MM.1S (cell line): ENCODE results near the gene RBP5.

Experiments used
- EZH2 ChIP-seq: fragments of 300-600 bp; sonication (generic); optimal IDR thresholded peaks from 2 replicates; pipeline ENCODE3; 2017; ENCODE audit warnings: low read depth, mild to moderate bottlenecking, antibody characterized with exemption, low read length, mixed read lengths
- EZH2phosphoT487 ChIP-seq: fragments of 300-600 bp; sonication (generic); IDR thresholded peaks from 2 replicates; pipeline ENCODE4 v1.6.1; 2018; ENCODE audit warnings: antibody characterized with exemption, low read length
- TF ChIP-seq, protein P1 (sequence below): fragments of 300-600 bp; sonication (generic); IDR thresholded peaks from 2 replicates; pipeline ENCODE4 v1.5.1; 2016; ENCODE audit warnings: antibody characterized with exemption, low read length, mixed read lengths

- TF ChIP-seq, protein P1, sequence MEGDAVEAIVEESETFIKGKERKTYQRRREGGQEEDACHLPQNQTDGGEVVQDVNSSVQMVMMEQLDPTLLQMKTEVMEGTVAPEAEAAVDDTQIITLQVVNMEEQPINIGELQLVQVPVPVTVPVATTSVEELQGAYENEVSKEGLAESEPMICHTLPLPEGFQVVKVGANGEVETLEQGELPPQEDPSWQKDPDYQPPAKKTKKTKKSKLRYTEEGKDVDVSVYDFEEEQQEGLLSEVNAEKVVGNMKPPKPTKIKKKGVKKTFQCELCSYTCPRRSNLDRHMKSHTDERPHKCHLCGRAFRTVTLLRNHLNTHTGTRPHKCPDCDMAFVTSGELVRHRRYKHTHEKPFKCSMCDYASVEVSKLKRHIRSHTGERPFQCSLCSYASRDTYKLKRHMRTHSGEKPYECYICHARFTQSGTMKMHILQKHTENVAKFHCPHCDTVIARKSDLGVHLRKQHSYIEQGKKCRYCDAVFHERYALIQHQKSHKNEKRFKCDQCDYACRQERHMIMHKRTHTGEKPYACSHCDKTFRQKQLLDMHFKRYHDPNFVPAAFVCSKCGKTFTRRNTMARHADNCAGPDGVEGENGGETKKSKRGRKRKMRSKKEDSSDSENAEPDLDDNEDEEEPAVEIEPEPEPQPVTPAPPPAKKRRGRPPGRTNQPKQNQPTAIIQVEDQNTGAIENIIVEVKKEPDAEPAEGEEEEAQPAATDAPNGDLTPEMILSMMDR, result no peak
- TF ChIP-seq EZH2 (no peak), EZH2phosphoT487 (no peak)
These were observed 31.5 kb upstream of the RBP5 start for GRCh38 chr12:7160183-7160582.
